HepG2 (cell line): ENCODE measurements around the gene OMG. TPM values are rescaled to one million over a fixed set of nuclear protein-coding genes. Genes with fewer than 3 reads are reported as not detected.

Experiments used
- ATAC-seq: fragments of 200-7000 bp; cut with Tn5 transposase; 3 replicates; pipeline ENCODE4 v1.9.1; 2020; ENCODE audit warnings: mild to moderate bottlenecking, moderate library complexity
- BruUV-seq: library from RNA; stranded (reverse); fragments of 400-500 nt; replicated peaks from 2 replicates; lab custom pipeline; 2021; lab: Mats Ljungman, UMichigan
- CTCF ChIA-PET: fragments of 300-600 bp; formaldehyde crosslinking; extraction: SDS; loops from one replicate; lab custom pipeline; 2021; ENCODE audit warnings: low total read pairs, inconsistent platforms, low intra/inter-chr PET ratio; lab: Yijun Ruan, JAX
- POLR2A ChIA-PET: fragments of 350-600 bp; sonication (Branson Sonifier 250); formaldehyde crosslinking; loops from one replicate; lab custom pipeline; 2020; ENCODE audit warnings: antibody characterized with exemption, inconsistent platforms; lab: Yijun Ruan, JAX
- DNase-seq: peaks from one replicate; pipeline ENCODE4 v3.0.0-alpha.2; 2015; ENCODE audit warnings: low spot score
- FAIRE-seq: peaks from 3 replicates; lab custom pipeline; 2011; peaks lifted over from hg19 to GRCh38; lab: Jason Lieb, UNC
- H2AFZ ChIP-seq: one replicate; pipeline ENCODE4 v1.6.1; 2011; ENCODE audit warnings: low read length, inconsistent platforms
- H3K27ac ChIP-seq: fragments of 300-600 bp; 3 replicates; pipeline ENCODE4 v1.8.0; 2011; ENCODE audit warnings: mixed run types, mild to moderate bottlenecking, mixed read lengths, low read length, inconsistent platforms; ENCODE audit not compliant: insufficient read depth; ENCODE audit errors: extremely low read length
- H3K27me3 ChIP-seq, 2 experiments: fragments of 200-600 bp in 1 of 2; 2 replicates in 1 of 2; 3 replicates in 1 of 2; pipeline versions ENCODE4 v1.6.0 to v1.8.0; 2011; ENCODE audit warnings: low read length in 2 of 2, mild to moderate bottlenecking in 2 of 2, moderate library complexity in 2 of 2, inconsistent platforms in 1 of 2; ENCODE audit not compliant: insufficient read depth in 2 of 2, control insufficient read depth in 1 of 2
- H3K36me3 ChIP-seq, 2 experiments: fragments of 200-600 bp in 1 of 2; replicated peaks in 1 of 2; 2 replicates in 1 of 2; 3 replicates in 1 of 2; pipeline versions ENCODE4 v1.5.1 to v1.8.0; 2011; ENCODE audit warnings: low read length in 2 of 2, inconsistent platforms in 1 of 2; ENCODE audit not compliant: insufficient read depth in 2 of 2, control insufficient read depth in 1 of 2
- H3K4me1 ChIP-seq: 2 replicates; pipeline ENCODE4 v1.5.1; 2012; ENCODE audit warnings: low read length, inconsistent platforms; ENCODE audit not compliant: insufficient read depth
- H3K4me2 ChIP-seq: 2 replicates; pipeline ENCODE4 v1.6.0; 2011; ENCODE audit warnings: low read depth, low read length, inconsistent platforms
- H3K4me3 ChIP-seq, 3 experiments: fragments of 200-600 bp in 1 of 3; sonication (generic), shearing (Covaris generic) in 1 of 3; replicated peaks in 1 of 3; 2 replicates each; pipeline ENCODE4 v1.5.1; 2011 to 2016; ENCODE audit warnings: low read length in 3 of 3, inconsistent platforms in 2 of 3, low read depth in 2 of 3, mild to moderate bottlenecking in 2 of 3, control low read depth in 1 of 3, mixed read lengths in 1 of 3; ENCODE audit not compliant: insufficient read depth in 1 of 3
- H3K79me2 ChIP-seq: one replicate; pipeline ENCODE4 v1.6.1; 2011; ENCODE audit warnings: low read length, inconsistent platforms; ENCODE audit not compliant: insufficient read depth
- H3K9ac ChIP-seq: 2 replicates; pipeline ENCODE4 v1.6.0; 2011; ENCODE audit warnings: mild to moderate bottlenecking, low read depth, low read length, inconsistent platforms; ENCODE audit not compliant: insufficient read depth
- H3K9me3 ChIP-seq: 2 replicates; pipeline ENCODE4 v1.5.1; 2012; ENCODE audit warnings: mild to moderate bottlenecking, low read length
- H4K20me1 ChIP-seq: 2 replicates; pipeline ENCODE4 v1.6.0; 2011; ENCODE audit warnings: inconsistent platforms, mild to moderate bottlenecking, low read length, moderate library complexity; ENCODE audit not compliant: insufficient read depth
- CEBPB ChIP-seq: IDR thresholded peaks from 2 replicates; pipeline ENCODE4 v1.6.1; 2011; ENCODE audit warnings: low read depth, low read length, improper control_type of control experiment, borderline replicate concordance
- MXI1 ChIP-seq: IDR thresholded peaks from 3 replicates; pipeline ENCODE4 v1.6.1; 2012; ENCODE audit warnings: low read depth, low read length, inconsistent platforms, borderline replicate concordance
- PHB2 ChIP-seq: fragments of 450-650 bp; IDR thresholded peaks from 2 replicates; pipeline ENCODE4 v1.6.1; 2018; ENCODE audit not compliant: partially characterized antibody
- SCMH1 ChIP-seq: sonication (generic); formaldehyde crosslinking; IDR thresholded peaks from 2 replicates; pipeline ENCODE4 v1.9.0; 2021; ENCODE audit warnings: missing genetic modification reagents, mild to moderate bottlenecking, borderline replicate concordance
- SOX6 ChIP-seq, 2 experiments: fragments of 450-650 bp in 1 of 2; sonication (generic) in 1 of 2; formaldehyde crosslinking in 1 of 2; IDR thresholded peaks; 2 replicates each; pipeline versions ENCODE4 v1.4.0 to v1.6.1; 2017 to 2020; ENCODE audit warnings: antibody characterized with exemption in 1 of 2, mild to moderate bottlenecking in 1 of 2, missing genetic modification reagents in 1 of 2
- XBP1 ChIP-seq: sonication (generic); formaldehyde crosslinking; IDR thresholded peaks from 2 replicates; pipeline ENCODE4 v1.5.0; 2020; ENCODE audit warnings: missing genetic modification reagents
- ZNF142 ChIP-seq: sonication (generic); formaldehyde crosslinking; IDR thresholded peaks from 2 replicates; pipeline ENCODE4 v1.4.0; 2020; ENCODE audit warnings: missing genetic modification reagents
- ZNF235 ChIP-seq: sonication (generic); formaldehyde crosslinking; IDR thresholded peaks from 2 replicates; pipeline ENCODE4 v1.8.1; 2023; ENCODE audit warnings: mild to moderate bottlenecking, missing genetic modification reagents, borderline replicate concordance
- ZNF510 ChIP-seq: sonication (generic); formaldehyde crosslinking; IDR thresholded peaks from 2 replicates; pipeline ENCODE4 v1.4.0; 2020; ENCODE audit warnings: low read depth, mild to moderate bottlenecking, missing genetic modification reagents
- ZNF605 ChIP-seq: sonication (generic); formaldehyde crosslinking; IDR thresholded peaks from 2 replicates; pipeline ENCODE4 v1.8.0; 2022; ENCODE audit warnings: mild to moderate bottlenecking, missing genetic modification reagents
- ZNF660 ChIP-seq: sonication (generic); formaldehyde crosslinking; IDR thresholded peaks from 2 replicates; pipeline ENCODE4 v1.5.1; 2020; ENCODE audit warnings: mild to moderate bottlenecking, low read depth, missing genetic modification reagents, borderline replicate concordance
- ZNF841 ChIP-seq: sonication (generic); formaldehyde crosslinking; IDR thresholded peaks from 2 replicates; pipeline ENCODE4 v1.8.1; 2023; ENCODE audit warnings: missing genetic modification reagents, borderline replicate concordance
- WGBS: methylation state at CpG from one replicate; pipeline ENCODE4 v1.1.6; 2017; ENCODE audit warnings: low lambda C conversion rate; 5-methylcytosine and 5-hydroxymethylcytosine counted together
- in situ Hi-C: cut with HindIII; loops from 2 replicates; pipeline ENCODE4 v1.10.0; 2017; ENCODE audit warnings: low pct_unique_long_range_greater_than_20kb; ENCODE audit not compliant: extremely low pct_ligation_motif_present
- intact Hi-C: fragments of 100-400 bp; cut with micrococcal nuclease; formaldehyde crosslinking; loops from one replicate; pipeline ENCODE4 v1.10.0; 2022; ENCODE audit not compliant: unreplicated experiment
- polyA plus RNA-seq, 8 experiments: library from polyadenylated mRNA; depleted of rRNA in 3 of 8; stranded (reverse) in 7 of 8; unstranded in 1 of 8; fragments of >200 nt; fragmentation: Illumina TruSeq in 4 of 8; extraction: Trizol in 4 of 8; gene quantifications; 2 replicates each; pipeline versions ENCODE4 v1.2.1 to v1.2.3, GENCODE V29; 2011 to 2016; ENCODE audit warnings: low read depth in 4 of 8, missing spikeins in 1 of 8, mixed read lengths in 1 of 8; ENCODE audit not compliant: insufficient read depth in 1 of 8
- total RNA-seq, 5 experiments: library from RNA; depleted of rRNA; stranded (reverse); fragments of >200 nt; fragmentation: Illumina TruSeq; extraction: Trizol; gene quantifications; 2 replicates each; pipeline ENCODE4 v1.2.3, GENCODE V29; 2016; ENCODE audit warnings: low read depth in 1 of 5
- TF ChIP-seq, protein P1 (sequence below): sonication (generic); formaldehyde crosslinking; IDR thresholded peaks from 2 replicates; pipeline ENCODE4 v1.4.0; 2020; ENCODE audit warnings: missing genetic modification reagents
- TF ChIP-seq, protein P2 (sequence below): sonication (generic); formaldehyde crosslinking; IDR thresholded peaks from 2 replicates; pipeline ENCODE4 v1.8.0; 2022; ENCODE audit warnings: mild to moderate bottlenecking, missing genetic modification reagents, borderline replicate concordance

Gene OMG
- total and polyA plus RNA-seq, 2 of the 13 experiments (the other 11 are each of a cell fraction or from before 2014, with no cell fraction given), result not detected

GRCh38 chr17:31274252-31274651 lies 22.8 kb downstream of the OMG start (continued):
- no peak for TF ChIP-seq ZNF142 (CRISPR knock-in tag)

DNA sequence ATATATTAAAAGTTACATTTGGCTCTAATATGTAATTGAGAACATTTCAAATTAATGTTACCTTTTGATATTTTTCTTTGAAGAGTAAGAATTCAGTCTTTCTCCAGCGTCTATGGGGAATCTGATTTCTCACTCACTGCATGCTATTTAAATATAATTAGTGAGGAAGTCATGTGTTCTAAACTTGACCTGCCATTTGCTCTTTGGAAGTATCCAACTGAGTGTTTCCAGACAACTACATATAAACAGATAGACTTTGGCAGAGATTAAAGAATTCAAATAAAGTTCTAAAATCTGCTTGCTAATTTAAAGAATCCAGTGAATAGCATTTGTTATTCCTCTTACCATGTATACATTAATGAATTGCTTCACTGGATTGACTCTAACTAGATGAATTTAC lies 23.5 kb downstream of the OMG start:
- POLR2A ChIA-PET, result no interaction called here
- no peaks in the 10 kb centered on the region for H3K79me2 ChIP-seq
- H2AFZ ChIP-seq, result no peak overlapping the region
- no peak overlapping the region for H3K4me3 ChIP-seq
- intact Hi-C loops (loop anchor here (5.0 kb wide), 1 partner anchor 104 kb away; no protein-coding TSS in a partner anchor), in situ Hi-C loops (no loop called here)
- no peaks in the 10 kb centered on the region for H3K27me3 ChIP-seq
- no peak for TF ChIP-seq XBP1 (CRISPR knock-in tag)
- TF ChIP-seq SCMH1, result no peak
- no peak for TF ChIP-seq MXI1
- TF ChIP-seq, protein P1, sequence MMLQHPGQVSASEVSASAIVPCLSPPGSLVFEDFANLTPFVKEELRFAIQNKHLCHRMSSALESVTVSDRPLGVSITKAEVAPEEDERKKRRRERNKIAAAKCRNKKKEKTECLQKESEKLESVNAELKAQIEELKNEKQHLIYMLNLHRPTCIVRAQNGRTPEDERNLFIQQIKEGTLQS (CRISPR knock-in tag), result no peak
- no peak for TF ChIP-seq CEBPB
- TF ChIP-seq, protein P2, sequence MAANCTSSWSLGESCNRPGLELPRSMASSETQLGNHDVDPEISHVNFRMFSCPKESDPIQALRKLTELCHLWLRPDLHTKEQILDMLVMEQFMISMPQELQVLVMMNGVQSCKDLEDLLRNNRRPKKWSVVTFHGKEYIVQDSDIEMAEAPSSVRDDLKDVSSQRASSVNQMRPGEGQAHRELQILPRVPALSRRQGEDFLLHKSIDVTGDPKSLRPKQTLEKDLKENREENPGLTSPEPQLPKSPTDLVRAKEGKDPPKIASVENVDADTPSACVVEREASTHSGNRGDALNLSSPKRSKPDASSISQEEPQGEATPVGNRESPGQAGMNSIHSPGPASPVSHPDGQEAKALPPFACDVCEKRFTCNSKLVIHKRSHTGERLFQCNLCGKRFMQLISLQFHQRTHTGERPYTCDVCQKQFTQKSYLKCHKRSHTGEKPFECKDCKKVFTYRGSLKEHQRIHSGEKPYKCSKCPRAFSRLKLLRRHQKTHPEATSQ (CRISPR knock-in tag), result no peak
- TF ChIP-seq ZNF510 (CRISPR knock-in tag), result no peak
- TF ChIP-seq ZNF841, result no peak
- TF ChIP-seq ZNF660 (CRISPR knock-in tag), result no peak
- no peak for TF ChIP-seq ZNF235 (CRISPR knock-in tag)
- TF ChIP-seq PHB2, result no peak
- TF ChIP-seq SOX6 (IDR thresholded peaks at IDR 0.05), result no peak
- TF ChIP-seq SOX6 (CRISPR knock-in tag; IDR thresholded peaks at IDR 0.05), result no peak
- no peak for TF ChIP-seq ZNF605 (CRISPR knock-in tag)
- H3K4me2 ChIP-seq, result no peak overlapping the region
- H4K20me1 ChIP-seq, result no peaks in the 10 kb centered on the region
- CTCF ChIA-PET, result no interaction called here
- no peaks in the 10 kb centered on the region for H3K9me3 ChIP-seq
- DNase-seq (no peak), ATAC-seq (no peak), FAIRE-seq (no peak)
- no TSS peak for BruUV-seq
- no peak overlapping the region for H3K27ac ChIP-seq
- 97% methylated on average over 1 of the region's 1 CpG for WGBS
- H3K4me1 ChIP-seq, result peaks cover 27% of the 10 kb centered on the region
- peaks cover 2 to 32% of the 10 kb centered on the region in 2 experiments; a peak in 4 of 5 replicates for H3K36me3 ChIP-seq
- no peak overlapping the region for H3K9ac ChIP-seq
